NB4 (cell line): ENCODE measurements around the gene IQGAP3.

ENCODE experiments used
- CTCF ChIP-seq: IDR thresholded peaks from one replicate; pipeline ENCODE4 v1.5.1; 2012; ENCODE audit warnings: low read depth, low read length
- POLR2A ChIP-seq: IDR thresholded peaks from 2 replicates; pipeline ENCODE4 v1.6.1; 2011; ENCODE audit warnings: mild to moderate bottlenecking; ENCODE audit not compliant: insufficient read length; ENCODE audit errors: extremely low read depth

GRCh38 chr1:156600733-156601121, 28.4 kb upstream of the IQGAP3 start:
- TF ChIP-seq CTCF, result no peak
- no peak for TF ChIP-seq POLR2A
